Tibial nerve (tissue), 4 donors: ENCODE results near the gene GNA12.

Experiments
- EP300 ChIP-seq, 2 donors: sonication (generic); formaldehyde crosslinking; IDR thresholded peaks; one replicate each; pipeline ENCODE4 v1.6.1; 2017; ENCODE audit warnings: antibody characterized with exemption in 2 of 2, mild to moderate bottlenecking in 1 of 2
- POLR2A ChIP-seq, 2 donors: fragments of 450-650 bp; IDR thresholded peaks; one replicate each; pipeline ENCODE4 v1.6.1; 2017; ENCODE audit warnings: antibody characterized with exemption in 2 of 2, mild to moderate bottlenecking in 2 of 2, moderate library complexity in 2 of 2
- TF ChIP-seq, protein P1 (sequence below), 5 experiments: fragments of 200-600 bp in 3 of 5; fragments of 450-650 bp in 2 of 5; sonication (generic) in 3 of 5; IDR thresholded peaks; one replicate each; pipeline ENCODE4 v1.5.1; 2016 to 2019; ENCODE audit warnings: antibody characterized with exemption in 5 of 5, mild to moderate bottlenecking in 3 of 5, moderate library complexity in 2 of 5

- TF ChIP-seq, protein P1, sequence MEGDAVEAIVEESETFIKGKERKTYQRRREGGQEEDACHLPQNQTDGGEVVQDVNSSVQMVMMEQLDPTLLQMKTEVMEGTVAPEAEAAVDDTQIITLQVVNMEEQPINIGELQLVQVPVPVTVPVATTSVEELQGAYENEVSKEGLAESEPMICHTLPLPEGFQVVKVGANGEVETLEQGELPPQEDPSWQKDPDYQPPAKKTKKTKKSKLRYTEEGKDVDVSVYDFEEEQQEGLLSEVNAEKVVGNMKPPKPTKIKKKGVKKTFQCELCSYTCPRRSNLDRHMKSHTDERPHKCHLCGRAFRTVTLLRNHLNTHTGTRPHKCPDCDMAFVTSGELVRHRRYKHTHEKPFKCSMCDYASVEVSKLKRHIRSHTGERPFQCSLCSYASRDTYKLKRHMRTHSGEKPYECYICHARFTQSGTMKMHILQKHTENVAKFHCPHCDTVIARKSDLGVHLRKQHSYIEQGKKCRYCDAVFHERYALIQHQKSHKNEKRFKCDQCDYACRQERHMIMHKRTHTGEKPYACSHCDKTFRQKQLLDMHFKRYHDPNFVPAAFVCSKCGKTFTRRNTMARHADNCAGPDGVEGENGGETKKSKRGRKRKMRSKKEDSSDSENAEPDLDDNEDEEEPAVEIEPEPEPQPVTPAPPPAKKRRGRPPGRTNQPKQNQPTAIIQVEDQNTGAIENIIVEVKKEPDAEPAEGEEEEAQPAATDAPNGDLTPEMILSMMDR (IDR thresholded peaks at IDR 0.05): no peak
- no peak for TF ChIP-seq EP300 (IDR thresholded peaks at IDR 0.05)
- TF ChIP-seq POLR2A (IDR thresholded peaks at IDR 0.05): no peak
Observed at GRCh38 chr7:2708547-2709310, 135.4 kb downstream of the GNA12 start.
